ENCODE data around the gene ANAPC7. TPM values are rescaled to one million over a fixed set of nuclear protein-coding genes. Genes with fewer than 3 reads are reported as not detected.

ANAPC7 gene
- total RNA-seq = 35.8 and 75.0 TPM in 2 replicates

DNA sequence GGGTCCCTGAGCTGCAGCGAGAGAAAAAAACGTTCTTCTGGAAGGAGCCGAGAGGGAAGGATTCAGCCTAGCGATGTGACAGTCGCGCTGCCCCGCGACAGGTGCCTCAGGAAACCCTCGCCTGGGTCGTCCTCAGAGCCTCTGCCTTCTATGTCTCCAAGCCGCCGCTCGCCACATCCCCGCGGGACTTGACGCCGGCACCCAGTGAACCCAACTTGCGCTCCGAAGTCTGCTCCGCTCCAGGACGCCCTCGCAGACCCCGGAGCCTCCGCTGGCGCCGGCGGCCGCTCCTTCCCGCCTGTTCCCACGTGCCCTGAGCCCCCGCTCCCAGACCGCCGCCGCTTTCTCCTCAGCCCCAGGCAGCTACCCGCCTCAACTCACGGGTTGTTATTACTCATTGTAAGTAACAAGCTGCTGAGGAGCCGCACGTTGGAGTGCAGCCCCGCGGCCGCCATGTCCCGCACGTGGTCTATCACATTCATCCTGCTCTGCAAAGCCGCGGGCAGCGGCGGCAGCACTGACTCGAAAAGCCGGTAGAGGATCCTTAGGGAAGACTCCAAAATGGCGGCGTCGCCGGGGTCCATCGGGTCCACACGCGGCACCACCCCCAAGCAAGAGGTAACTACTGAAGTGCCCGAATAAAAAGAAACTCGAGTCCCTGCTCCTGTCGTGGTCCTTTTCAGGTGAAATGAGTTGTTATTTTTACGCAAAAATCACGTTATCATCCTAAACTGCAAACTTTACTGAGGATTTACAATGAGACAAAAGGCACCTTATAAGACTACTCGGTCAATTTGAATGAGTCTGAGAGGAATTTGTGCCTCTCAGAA is at the start of gene ANAPC7:
Gene ANAPC7, minus strand, starts transcription at position 563 of the 830 bp plus-strand sequence. Its CDS starts 81 bp downstream, at position 482.

DNA sequence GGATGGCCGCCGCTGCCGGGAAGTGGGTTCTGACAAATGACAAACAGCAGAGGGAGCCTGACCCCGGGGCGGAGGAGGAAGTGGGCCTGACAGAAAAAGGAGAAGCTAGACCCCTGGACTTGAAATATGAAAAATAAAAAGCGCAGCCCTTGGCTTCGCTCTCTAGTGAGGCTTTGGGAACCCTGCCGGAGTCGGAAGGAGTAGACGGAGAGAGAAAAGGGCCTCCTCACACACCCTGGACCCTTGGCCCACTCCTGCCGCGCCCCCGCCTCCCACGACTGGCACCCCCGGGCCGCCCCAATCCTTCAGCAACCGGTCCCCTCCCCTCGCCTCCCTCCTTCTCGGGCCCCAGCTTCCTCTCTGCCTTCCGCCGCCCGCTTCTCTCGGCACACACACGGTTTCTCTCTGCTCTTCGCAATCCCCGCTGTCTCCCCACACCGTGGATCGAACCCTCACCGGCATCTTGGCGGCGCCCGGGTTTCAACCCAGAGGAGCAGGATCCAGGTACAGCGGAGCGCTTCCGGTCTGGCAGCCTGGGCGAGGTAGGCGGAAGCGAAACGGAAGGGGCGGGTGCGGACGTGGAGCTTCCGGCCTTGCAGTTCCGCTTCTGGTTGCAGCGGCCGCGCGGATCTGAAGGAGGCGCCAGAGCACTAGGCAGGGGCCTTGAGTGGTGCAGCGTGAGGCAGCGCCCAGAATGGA is 46.4 kb upstream of the ANAPC7 start, which contains the start of gene ARPC3:
Gene ARPC3, minus strand, starts transcription at position 539 of the 699 bp plus-strand sequence. Its CDS starts 77 bp downstream, at position 462.

Other genes with a start within 250 kb of the ANAPC7 start
- gene ATP2A2, start 122.5 kb downstream of the ANAPC7 start, total RNA-seq = 86.6 and 198 TPM in 2 replicates
- gene ARPC3, start 46.6 kb upstream of the ANAPC7 start, total RNA-seq = 170 and 185 TPM in 2 replicates
- gene GPN3, start 64.5 kb upstream of the ANAPC7 start, total RNA-seq = 15.2 and 21.4 TPM in 2 replicates
- 6.8 and 10.9 TPM in 2 replicates for gene FAM216A, start 65.1 kb upstream of the ANAPC7 start, total RNA-seq
- 60.9 and 71.2 TPM in 2 replicates for gene VPS29, start 98.4 kb upstream of the ANAPC7 start, total RNA-seq
- gene RAD9B, start 98.6 kb upstream of the ANAPC7 start, total RNA-seq = 0.16 and 0.25 TPM in 2 replicates
- gene PPTC7, start 179.6 kb upstream of the ANAPC7 start, total RNA-seq = 6.0 and 15.5 TPM in 2 replicates
- gene TCTN1, start 210.4 kb upstream of the ANAPC7 start, total RNA-seq = 6.0 and 12.1 TPM in 2 replicates

Data from bladder microvascular endothelial cell (primary cell).